ENCODE results near the gene FBXW4.

Gene FBXW4

DNA sequence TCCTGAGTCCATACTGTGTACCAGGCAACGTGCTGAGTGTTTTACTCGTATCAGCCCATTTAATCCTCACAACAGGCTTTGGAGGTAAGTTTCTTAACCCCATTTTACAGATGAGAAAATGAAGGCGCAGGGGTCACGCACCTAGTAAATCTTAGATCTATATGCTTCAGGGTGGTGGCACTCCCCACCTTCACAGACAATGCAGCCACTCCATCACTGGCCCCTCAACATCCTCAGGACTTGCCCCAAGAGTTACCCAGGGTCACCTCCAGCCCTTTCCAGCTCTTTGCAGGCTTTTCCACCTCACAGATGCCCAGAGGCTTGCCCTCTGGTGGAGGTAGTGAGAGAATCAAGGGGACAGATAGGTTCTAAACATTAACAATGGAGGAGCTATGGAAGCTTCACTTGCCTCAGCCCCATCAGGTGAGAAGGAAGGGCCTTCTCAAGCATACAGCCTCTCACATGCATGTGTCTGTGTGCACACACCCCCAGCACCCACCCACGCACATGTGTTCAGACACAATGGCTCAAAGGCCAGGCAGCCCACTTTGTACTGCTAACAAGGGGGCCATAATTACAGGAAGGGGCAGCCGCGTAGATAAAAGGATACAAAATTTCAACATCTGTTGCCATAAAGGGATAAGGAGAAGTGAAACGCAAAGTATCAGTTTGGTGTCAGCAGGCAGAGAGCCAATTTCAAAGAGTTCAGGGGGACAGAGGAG is 77.7 kb downstream of the FBXW4 start:
- TF ChIP-seq CTCF (conservative IDR thresholded peaks at IDR 0.05; ENCODE audit: control insufficient read depth, insufficient read depth, low read depth, low read length) = no peak
- DNase-seq (ENCODE audit: low read depth) = no peak
- H3K4me3 ChIP-seq (ENCODE audit: control insufficient read depth, low read depth, low read length) = no peak overlapping the region

DNA sequence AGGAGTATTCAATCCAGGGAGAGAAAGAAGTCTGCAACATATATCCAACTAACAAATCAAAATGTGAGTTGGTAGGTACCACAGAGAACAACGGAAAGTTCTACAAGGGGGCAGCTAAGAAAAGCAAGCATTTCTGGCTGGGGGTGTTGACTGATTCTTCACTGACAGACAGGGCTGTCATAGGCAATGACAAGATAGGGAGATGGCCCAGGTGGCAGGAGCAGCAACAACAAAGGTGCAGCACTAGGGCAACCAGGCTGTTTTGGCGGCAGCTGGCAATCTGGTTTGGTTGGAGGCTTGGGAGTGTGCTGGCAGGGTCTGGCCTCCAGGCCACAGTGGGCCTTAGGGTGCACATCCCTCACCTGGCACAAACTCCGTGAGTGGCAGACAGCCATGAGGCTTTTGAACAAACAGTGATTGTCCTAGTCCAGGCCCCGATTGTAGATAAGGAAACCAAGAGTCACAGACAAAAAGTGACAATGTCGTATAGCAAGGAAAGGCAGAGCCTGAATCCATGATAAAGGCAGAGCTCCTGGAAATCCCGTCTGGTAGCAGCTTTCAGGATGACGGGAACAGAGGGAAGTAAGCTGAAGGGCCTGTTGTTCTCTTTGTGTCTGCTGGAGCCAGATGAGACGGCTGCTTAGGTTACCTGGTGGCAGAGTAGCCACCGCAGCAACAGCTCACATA is 78.4 kb downstream of the FBXW4 start:
- H3K4me3 ChIP-seq (ENCODE audit: control insufficient read depth, low read depth, low read length) = no peak overlapping the region
- TF ChIP-seq CTCF (conservative IDR thresholded peaks at IDR 0.05; ENCODE audit: control insufficient read depth, insufficient read depth, low read depth, low read length) = no peak
- no peak for DNase-seq (ENCODE audit: low read depth)

- H3K4me3 ChIP-seq (ENCODE audit: control insufficient read depth, low read depth, low read length) = no peak overlapping the region
- no peak for TF ChIP-seq CTCF (conservative IDR thresholded peaks at IDR 0.05; ENCODE audit: control insufficient read depth, insufficient read depth, low read depth, low read length)
- no peak for DNase-seq (ENCODE audit: low read depth)
Measured at GRCh38 chr10:101615525-101616116, 79.3 kb downstream of the FBXW4 start.

DNA sequence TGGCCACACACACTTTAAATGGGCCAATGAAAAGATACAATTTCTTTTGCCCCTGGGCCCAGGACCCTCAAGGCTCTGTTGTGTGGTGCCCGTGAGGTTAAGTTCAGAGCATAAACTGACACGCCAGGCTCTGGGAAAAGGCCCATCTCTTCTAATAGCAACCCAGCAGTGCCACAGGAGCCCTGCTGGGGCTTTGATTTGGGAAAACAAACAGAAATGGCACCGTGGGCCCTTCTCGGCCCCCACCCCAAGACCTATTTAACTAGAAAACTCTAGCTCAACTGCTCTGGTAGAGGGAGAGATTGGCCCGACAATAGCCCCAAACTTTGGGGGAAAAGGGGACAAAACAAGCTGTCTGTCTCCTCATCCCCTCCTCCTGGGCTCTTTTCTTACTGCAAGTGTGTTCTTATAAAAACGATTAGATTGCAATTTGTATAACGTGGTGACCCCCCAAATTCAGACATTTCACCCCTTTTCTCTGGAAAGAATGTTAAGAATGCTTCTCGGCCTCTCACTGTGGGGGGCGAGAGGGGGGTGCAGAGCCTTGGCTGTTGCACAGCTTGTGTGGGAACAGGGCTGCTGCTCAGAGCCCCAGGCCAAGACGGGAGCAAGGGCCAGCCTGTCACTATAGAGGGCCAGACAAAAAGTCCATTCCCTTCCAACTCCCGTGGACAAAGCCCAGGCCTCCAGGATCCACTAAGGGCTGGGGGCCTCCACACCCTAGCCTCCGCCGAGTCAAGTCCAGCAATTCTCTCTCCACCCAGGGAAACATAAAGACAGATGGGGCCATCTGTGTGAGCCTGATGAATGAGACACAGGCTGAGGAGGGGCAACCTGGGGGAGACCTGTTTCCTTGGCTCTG is 80.1 kb downstream of the FBXW4 start:
- TF ChIP-seq CTCF (conservative IDR thresholded peaks at IDR 0.05; ENCODE audit: control insufficient read depth, insufficient read depth, low read depth, low read length) = no peak
- DNase-seq (ENCODE audit: low read depth) = no peak
- H3K4me3 ChIP-seq (ENCODE audit: control insufficient read depth, low read depth, low read length) = no peak overlapping the region

DNA sequence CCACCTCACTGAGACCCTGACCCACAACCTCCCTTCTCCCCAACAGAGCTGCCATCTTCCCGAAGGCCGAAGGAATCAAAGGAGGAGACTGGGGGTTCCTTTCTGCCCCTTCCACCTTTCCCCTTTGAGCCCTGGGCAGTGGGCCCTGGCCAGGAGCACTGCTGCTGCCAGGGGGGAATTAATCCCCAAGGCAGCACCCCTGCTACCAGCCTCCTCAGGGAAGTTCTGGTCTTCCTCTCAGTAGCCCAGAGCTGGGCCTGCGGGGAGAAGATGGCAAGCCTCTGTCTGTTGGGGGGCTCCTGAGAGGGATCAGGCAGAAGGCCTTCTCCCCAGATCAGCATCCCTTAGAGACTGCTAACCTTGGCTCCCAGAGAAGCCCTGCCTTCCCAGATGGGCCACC is 81.3 kb downstream of the FBXW4 start:
- no peak overlapping the region for H3K4me3 ChIP-seq (ENCODE audit: control insufficient read depth, low read depth, low read length)
- no peak for DNase-seq (ENCODE audit: low read depth)
- TF ChIP-seq CTCF (conservative IDR thresholded peaks at IDR 0.05; ENCODE audit: control insufficient read depth, insufficient read depth, low read depth, low read length) = no peak

DNA sequence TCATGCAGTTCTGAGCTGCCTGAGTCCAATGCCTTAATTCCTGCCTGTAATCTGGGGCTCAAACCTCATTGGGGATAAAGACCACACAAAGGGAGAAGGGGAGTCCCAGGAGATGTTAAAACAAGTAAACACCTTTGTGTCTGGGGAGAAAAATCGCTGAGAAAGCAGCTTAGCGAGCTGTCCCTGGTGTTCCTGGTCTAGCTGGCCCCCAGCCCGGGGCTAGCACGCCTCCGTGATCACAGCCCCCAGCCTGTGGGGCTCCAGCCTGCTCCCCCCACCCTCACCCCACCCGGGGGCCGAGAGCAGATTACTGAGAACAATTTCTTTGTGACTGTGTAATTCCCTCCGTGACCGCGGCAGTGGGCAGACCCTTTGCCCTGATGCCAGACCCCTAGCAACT is 82.1 kb downstream of the FBXW4 start:
- H3K4me3 ChIP-seq (ENCODE audit: control insufficient read depth, low read depth, low read length) = no peak overlapping the region
- TF ChIP-seq CTCF (conservative IDR thresholded peaks at IDR 0.05; ENCODE audit: control insufficient read depth, insufficient read depth, low read depth, low read length) = no peak
- DNase-seq (ENCODE audit: low read depth) = no peak

Data from fibroblast of mammary gland (primary cell).